ENCODE results near the gene ITIH4. TPM values are rescaled to one million over a fixed set of nuclear protein-coding genes. Genes with fewer than 3 reads are reported as not detected.

The ITIH4 gene
- total and polyA plus RNA-seq, 2 of the 13 experiments (the other 11 are each of a cell fraction or from before 2014, with no cell fraction given): 2.7 to 5.3 TPM

DNA sequence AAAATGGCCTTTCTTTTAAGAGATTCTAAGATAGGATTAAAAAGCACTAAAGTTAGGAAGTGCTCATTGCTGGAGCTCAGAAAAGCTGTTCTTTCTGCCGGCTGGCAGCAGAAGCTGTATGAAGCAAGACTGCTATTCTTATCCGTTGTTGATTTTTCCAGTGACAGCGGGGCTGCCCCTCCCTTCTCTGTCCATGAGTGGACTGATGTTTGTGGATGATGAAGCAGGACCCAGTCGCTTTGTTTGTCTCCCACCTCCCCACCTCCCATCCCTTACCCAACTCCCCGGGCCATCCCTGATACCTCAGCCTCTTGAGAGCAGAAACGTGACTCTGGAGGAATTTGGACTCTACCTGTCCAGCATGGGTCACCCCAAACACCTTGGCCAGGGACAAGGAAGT, 14.7 kb upstream of the ITIH4 start (continued):
- TF ChIP-seq ZNF7 (CRISPR knock-in tag; IDR thresholded peaks at IDR 0.05) (no peak), MEIS1 (CRISPR knock-in tag; IDR thresholded peaks at IDR 0.05; ENCODE audit: borderline replicate concordance) (no peak), HOXA7 (CRISPR knock-in tag; IDR thresholded peaks at IDR 0.05) (no peak), FOSL2 (CRISPR knock-in tag; IDR thresholded peaks at IDR 0.05) (peak; percentile 52), MXI1 (IDR thresholded peaks at IDR 0.05; ENCODE audit: borderline replicate concordance, low read depth, low read length) (no peak), TARDBP (CRISPR knock-in tag; IDR thresholded peaks at IDR 0.05) (no peak), ZNF552 (CRISPR knock-in tag; IDR thresholded peaks at IDR 0.05; ENCODE audit: borderline replicate concordance) (no peak), ISL2 (CRISPR knock-in tag; IDR thresholded peaks at IDR 0.05) (no peak), RBAK (CRISPR knock-in tag; IDR thresholded peaks at IDR 0.05) (no peak), SETDB1 (CRISPR knock-in tag; IDR thresholded peaks at IDR 0.05; ENCODE audit: borderline replicate concordance) (no peak), KLF15 (CRISPR knock-in tag; IDR thresholded peaks at IDR 0.05; ENCODE audit: borderline replicate concordance) (no peak), EZH2 (conservative IDR thresholded peaks at IDR 0.05; ENCODE audit: low read depth, low read length) (no peak), KMT2A (CRISPR knock-in tag; IDR thresholded peaks at IDR 0.05) (no peak), FLYWCH1 (CRISPR knock-in tag; IDR thresholded peaks at IDR 0.05) (no peak), ZNF615 (CRISPR knock-in tag; IDR thresholded peaks at IDR 0.05; ENCODE audit: borderline replicate concordance) (no peak), HNRNPLL (IDR thresholded peaks at IDR 0.05; ENCODE audit: low read depth, low read length, poor library complexity, severe bottlenecking) (no peak), ZNF30 (CRISPR knock-in tag; IDR thresholded peaks at IDR 0.05) (no peak), ZNF652 (CRISPR knock-in tag; IDR thresholded peaks at IDR 0.05; ENCODE audit: borderline replicate concordance, low read depth) (no peak), FOXA1 (IDR thresholded peaks at IDR 0.05) (no peak), FOXA1 (CRISPR knock-in tag; IDR thresholded peaks at IDR 0.05) (peak; percentile 92), YEATS4 (CRISPR knock-in tag; IDR thresholded peaks at IDR 0.05; ENCODE audit: borderline replicate concordance) (no peak), NFIB (CRISPR knock-in tag; IDR thresholded peaks at IDR 0.05; ENCODE audit: borderline replicate concordance) (no peak), ZNF709 (CRISPR knock-in tag; IDR thresholded peaks at IDR 0.05) (no peak), ZNF33A (CRISPR knock-in tag; IDR thresholded peaks at IDR 0.05; ENCODE audit: borderline replicate concordance) (no peak), ZNF496 (CRISPR knock-in tag; IDR thresholded peaks at IDR 0.05; ENCODE audit: insufficient replicate concordance) (no peak), MED8 (CRISPR knock-in tag; IDR thresholded peaks at IDR 0.05; ENCODE audit: insufficient replicate concordance) (no peak), SMAD9 (CRISPR knock-in tag; IDR thresholded peaks at IDR 0.05) (no peak), ZNF446 (CRISPR knock-in tag; IDR thresholded peaks at IDR 0.05) (no peak), NFE2L1 (CRISPR knock-in tag; IDR thresholded peaks at IDR 0.05; ENCODE audit: borderline replicate concordance) (no peak), FOXK2 (IDR thresholded peaks at IDR 0.05) (no peak), ZNF282 (IDR thresholded peaks at IDR 0.05; ENCODE audit: partially characterized antibody) (no peak)
- TF ChIP-seq, protein P1, sequence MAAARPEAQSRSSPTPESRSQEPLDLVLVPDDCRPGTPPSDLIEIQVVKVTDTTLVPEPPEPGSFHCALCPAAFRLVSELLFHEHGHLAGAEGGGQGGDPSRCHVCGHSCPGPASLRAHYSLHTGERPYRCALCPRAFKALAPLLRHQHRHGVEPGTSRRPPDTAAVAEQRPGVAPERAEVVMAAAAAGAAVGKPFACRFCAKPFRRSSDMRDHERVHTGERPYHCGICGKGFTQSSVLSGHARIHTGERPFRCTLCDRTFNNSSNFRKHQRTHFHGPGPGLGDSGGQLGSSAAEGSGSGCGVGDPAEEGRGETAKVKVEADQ (CRISPR knock-in tag; IDR thresholded peaks at IDR 0.05; ENCODE audit: borderline replicate concordance): no peak
- TF ChIP-seq, protein P2, sequence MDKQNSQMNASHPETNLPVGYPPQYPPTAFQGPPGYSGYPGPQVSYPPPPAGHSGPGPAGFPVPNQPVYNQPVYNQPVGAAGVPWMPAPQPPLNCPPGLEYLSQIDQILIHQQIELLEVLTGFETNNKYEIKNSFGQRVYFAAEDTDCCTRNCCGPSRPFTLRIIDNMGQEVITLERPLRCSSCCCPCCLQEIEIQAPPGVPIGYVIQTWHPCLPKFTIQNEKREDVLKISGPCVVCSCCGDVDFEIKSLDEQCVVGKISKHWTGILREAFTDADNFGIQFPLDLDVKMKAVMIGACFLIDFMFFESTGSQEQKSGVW (CRISPR knock-in tag; IDR thresholded peaks at IDR 0.05; ENCODE audit: borderline replicate concordance): no peak
- TF ChIP-seq, protein P3, sequence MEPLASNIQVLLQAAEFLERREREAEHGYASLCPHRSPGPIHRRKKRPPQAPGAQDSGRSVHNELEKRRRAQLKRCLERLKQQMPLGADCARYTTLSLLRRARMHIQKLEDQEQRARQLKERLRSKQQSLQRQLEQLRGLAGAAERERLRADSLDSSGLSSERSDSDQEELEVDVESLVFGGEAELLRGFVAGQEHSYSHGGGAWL (CRISPR knock-in tag; IDR thresholded peaks at IDR 0.05): no peak

Measured in HepG2 (cell line).